GM18498 (cell line): ENCODE results near the gene MYO15B.

Experiments used
- ATAC-seq: cut with Tn5 transposase; IDR thresholded peaks from one replicate; pipeline ENCODE4 v1.9.1; 2021; ENCODE audit warnings: mild to moderate bottlenecking, moderate library complexity; ENCODE audit not compliant: unreplicated experiment

Gene MYO15B

GRCh38 chr17:75558666-75559530 lies 28.7 kb upstream of the MYO15B start:
- ATAC-seq, result no peak

DNA sequence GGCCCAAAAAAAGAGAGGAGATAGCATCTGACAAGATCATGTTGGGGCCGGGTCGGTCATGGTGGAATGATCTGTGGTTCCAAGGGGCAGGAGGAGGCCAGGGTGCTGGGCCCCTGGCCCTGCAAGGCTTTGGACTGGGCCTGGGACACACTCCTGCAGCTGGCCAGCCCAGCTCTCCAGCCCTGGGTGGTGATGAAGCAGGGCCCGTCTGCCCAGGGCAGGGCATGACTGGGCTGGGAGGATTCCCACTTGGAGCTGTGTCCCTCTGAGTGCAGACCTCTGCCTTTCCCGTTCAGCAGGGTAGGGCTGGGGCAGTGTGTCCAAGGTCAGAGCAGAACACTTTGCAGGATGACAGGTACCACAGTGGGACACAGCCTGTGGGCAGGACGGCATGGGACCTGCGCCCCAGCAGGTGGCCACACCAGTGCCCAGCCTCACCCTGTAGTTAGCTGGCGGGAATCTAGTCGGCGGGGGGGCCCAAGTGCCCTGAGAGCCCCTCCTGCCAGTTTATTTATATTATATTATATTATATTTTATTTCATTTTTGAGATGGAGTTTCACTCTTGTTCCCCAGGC lies 27.6 kb upstream of the MYO15B start:
- ATAC-seq, result no peak

GRCh38 chr17:75561927-75562603 lies 25.5 kb upstream of the MYO15B start:
- no peak for ATAC-seq

- no peak for ATAC-seq
Measured at GRCh38 chr17:75563063-75563758, 24.4 kb upstream of the MYO15B start.

- no peak for ATAC-seq
Measured at GRCh38 chr17:75564195-75564594, 23.4 kb upstream of the MYO15B start.

GRCh38 chr17:75565066-75565465 lies 22.5 kb upstream of the MYO15B start:
- no peak for ATAC-seq

- ATAC-seq, result no peak
Measured at GRCh38 chr17:75565618-75566017, 22.0 kb upstream of the MYO15B start.

DNA sequence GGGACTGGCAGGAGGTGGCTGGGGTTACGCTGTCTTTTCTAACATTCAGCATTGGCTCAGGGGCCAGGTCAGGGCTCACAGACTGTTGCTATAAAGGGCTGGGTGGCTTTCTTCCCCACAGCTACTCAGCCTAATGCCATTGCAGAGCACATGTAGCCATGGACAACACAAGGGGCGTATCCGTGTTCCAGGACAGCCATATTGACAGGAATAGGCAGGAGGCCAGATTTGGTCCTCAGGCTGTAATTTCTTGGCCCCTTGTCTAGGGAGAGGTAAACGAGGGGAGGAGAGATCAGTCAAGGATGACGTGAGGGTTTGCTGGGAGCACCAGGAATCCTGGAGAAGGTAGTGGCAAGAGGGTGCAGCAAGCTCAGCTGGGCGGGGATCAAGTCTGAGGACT lies 21.2 kb upstream of the MYO15B start:
- ATAC-seq, result no peak

DNA sequence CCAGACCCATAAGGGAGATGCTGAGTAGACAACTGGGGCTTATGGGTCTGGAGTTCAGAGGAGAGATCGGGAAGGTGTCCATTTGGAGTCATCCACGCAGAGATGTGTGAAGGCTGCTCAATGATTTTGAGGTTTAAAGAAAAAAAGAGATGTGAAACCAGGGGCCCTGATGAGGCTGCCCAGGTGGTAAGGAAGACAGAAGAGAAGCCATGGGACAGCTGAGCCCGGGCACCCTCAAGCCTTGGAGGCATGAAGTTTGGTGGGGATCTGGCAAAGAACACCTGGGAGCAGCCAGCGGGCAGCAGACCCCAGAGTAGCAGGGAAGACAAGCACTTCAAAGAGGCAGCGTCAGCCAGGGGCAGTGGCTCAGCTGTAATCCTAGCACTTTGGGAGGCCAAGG lies 20.8 kb upstream of the MYO15B start:
- no peak for ATAC-seq

GRCh38 chr17:75568412-75569255 lies 19.0 kb upstream of the MYO15B start:
- no peak for ATAC-seq

DNA sequence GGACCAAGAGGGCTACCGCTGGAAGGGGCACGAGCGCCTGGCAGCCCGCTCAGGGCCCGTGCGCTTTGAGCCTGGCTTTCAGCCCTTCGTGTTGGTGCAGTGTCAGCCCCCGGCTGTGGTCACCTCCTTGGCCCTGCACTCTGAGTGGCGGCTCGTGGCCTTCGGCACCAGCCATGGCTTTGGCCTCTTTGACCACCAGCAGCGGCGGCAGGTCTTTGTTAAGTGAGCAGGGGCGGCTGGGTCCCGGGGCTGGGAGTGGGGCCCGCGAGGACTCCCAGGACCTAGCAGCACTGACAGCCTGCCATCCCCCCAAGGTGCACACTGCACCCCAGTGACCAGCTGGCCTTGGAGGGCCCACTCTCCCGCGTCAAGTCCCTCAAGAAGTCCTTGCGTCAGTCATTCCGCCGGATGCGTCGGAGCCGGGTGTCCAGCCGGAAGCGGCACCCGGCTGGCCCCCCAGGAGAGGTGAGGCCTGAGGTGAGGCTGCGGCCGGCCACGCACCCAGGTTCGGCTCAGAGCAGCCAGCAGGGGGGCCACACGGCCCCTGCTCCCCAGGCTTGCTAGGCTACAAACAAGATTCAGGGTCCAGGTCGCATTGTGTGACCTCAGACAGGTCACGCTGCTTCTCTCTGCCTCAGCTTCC lies 17.4 kb upstream of the MYO15B start:
- ATAC-seq, result no peak

- ATAC-seq, result no peak
Measured at GRCh38 chr17:75570772-75571171, 16.8 kb upstream of the MYO15B start.

- ATAC-seq, result peak; percentile 81
Measured at GRCh38 chr17:75571197-75571884, 16.3 kb upstream of the MYO15B start.

GRCh38 chr17:75571885-75572215 lies 15.8 kb upstream of the MYO15B start:
- ATAC-seq, result no peak

DNA sequence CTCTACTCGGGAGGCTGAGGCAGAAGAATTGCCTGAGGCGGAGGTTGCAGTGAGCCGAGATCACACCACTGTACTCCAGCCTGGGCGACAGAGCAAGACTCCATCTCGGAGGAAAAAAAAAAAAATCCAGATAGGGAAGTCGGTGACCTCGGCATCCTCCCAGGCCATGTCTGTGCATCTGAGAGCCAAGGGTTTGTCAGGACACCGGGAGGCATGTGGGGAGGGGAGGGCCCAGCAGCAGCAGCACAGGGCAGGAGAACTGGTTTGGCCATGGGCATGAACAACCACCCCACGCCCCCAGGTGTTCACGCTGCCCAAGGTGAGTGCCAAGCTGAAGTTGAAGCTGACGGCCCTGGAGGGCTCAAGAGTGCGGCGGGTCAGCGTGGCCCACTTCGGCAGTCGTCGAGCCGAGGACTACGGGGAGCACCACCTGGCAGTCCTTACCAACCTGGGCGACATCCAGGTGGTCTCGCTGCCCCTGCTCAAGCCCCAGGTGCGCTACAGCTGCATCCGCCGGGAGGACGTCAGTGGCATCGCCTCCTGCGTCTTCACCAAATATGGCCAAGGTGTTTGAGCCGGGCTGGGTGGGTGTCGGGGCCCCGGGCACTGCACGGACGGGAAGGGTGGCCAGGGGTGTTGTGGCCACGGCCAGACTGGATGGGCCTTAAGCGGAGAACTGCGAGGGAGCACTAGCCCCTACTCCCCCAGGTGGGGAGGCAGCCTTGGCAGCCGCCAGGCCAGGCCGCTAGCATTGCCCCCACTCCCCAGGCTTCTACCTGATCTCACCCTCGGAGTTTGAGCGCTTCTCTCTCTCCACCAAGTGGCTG lies 14.7 kb upstream of the MYO15B start:
- ATAC-seq, result no peak

DNA sequence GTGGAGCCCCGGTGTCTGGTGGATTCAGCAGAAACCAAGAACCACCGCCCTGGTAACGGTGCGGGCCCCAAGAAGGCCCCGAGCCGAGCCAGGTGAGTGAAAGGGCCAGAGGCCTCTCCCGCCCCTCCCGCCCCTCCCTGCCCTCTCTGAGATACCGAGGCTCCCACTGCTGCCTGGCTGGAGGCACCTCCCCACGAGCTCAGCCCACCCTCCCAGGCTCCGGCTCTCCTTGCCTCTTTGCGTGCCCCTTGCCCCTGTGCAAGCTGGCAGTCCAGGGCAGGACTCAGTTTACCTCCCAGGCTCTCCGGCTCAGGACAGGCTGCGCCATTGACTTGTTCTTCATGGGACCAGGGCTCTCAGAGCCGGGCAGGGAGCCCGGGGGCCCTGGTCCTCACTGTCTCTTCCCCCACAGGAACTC lies 14.1 kb upstream of the MYO15B start:
- ATAC-seq, result no peak

- ATAC-seq, result no peak
Measured at GRCh38 chr17:75573994-75574393, 13.6 kb upstream of the MYO15B start.

DNA sequence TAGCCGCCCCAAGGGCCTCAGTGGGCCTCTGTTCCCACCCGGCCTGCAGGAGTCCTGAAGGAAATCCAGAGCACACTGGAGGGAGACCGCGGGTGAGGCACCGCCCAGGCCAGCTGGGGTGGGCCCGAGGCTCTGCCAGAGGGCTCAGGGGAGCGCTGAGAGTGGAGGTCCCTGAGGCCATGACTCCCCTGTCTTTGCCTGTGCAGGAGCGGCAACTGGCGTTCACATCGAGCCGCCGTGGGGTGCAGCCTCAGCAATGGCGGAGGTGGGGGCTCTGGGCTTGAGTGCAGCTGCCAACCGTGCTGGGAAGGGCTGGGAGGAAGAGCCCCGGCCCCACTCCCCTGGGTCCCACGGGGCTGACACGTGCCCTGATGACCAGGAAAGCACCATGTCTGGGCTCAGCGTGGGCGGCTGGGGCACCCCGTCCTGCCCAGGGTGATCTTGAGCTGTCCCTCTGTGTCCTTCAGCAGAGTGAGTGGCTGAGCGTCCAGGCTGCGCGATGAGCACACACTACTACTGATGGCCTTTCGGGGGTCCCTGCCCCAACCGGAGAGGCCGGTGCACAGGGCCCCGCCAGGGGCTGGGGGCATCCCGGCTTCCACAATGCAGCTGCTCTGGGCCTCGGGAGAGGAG lies 13.1 kb upstream of the MYO15B start:
- no peak for ATAC-seq
